Measurements from ENCODE around the gene WDR90. TPM values are rescaled to one million over a fixed set of nuclear protein-coding genes. Genes with fewer than 3 reads are reported as not detected.

The WDR90 gene
- total and polyA plus RNA-seq, 2 of the 13 experiments (the other 11 are each of a cell fraction or from before 2014, with no cell fraction given), result 14.9 to 28.9 TPM

DNA sequence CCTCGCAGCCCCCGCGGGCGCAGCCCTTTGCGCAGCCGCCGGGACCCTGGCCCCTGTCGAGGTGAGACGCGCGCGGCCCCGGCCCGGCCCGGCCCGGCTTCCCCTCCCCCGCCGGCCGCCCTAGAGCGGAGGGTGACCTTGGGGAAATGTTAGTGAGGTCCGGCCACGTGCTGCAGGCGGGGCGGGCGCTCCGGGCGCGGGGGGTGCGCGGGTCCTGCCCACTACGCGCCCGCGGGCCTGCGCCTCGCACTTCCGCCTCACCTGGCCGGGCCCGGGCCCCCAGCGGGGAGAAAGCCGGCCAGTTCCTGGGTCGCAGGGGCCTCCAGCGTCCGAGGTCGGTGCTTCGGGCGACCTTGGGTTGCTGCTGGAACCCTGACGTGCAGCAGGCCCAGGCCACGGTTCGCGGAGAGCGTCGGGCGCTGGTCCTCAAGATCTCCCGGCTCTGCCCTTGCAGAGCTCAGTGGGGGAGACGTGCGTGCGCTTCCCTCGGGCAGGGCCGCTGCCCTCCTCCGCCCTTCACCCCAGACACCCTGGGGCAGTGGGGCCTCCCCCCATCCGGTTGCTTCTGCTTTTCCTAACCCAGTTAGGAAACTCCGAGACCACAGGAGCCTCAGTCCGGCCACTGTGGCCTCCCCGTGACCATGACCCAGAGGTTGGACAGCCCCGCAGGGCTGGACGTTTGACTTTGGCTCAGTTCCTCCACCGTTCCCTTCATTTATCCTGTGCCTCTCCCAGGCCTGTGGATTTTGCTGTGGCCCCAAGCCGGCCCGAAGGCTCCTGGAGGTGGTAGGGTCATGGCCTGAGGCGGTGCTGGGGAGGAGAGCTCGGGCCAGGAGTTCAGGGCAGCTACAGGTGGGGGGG, 6.7 kb upstream of the WDR90 start (continued):
- TF ChIP-seq, protein P1, sequence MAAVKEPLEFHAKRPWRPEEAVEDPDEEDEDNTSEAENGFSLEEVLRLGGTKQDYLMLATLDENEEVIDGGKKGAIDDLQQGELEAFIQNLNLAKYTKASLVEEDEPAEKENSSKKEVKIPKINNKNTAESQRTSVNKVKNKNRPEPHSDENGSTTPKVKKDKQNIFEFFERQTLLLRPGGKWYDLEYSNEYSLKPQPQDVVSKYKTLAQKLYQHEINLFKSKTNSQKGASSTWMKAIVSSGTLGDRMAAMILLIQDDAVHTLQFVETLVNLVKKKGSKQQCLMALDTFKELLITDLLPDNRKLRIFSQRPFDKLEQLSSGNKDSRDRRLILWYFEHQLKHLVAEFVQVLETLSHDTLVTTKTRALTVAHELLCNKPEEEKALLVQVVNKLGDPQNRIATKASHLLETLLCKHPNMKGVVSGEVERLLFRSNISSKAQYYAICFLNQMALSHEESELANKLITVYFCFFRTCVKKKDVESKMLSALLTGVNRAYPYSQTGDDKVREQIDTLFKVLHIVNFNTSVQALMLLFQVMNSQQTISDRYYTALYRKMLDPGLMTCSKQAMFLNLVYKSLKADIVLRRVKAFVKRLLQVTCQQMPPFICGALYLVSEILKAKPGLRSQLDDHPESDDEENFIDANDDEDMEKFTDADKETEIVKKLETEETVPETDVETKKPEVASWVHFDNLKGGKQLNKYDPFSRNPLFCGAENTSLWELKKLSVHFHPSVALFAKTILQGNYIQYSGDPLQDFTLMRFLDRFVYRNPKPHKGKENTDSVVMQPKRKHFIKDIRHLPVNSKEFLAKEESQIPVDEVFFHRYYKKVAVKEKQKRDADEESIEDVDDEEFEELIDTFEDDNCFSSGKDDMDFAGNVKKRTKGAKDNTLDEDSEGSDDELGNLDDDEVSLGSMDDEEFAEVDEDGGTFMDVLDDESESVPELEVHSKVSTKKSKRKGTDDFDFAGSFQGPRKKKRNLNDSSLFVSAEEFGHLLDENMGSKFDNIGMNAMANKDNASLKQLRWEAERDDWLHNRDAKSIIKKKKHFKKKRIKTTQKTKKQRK (IDR thresholded peaks at IDR 0.05; ENCODE audit: low read length), result no peak
- TF ChIP-seq, protein P2, sequence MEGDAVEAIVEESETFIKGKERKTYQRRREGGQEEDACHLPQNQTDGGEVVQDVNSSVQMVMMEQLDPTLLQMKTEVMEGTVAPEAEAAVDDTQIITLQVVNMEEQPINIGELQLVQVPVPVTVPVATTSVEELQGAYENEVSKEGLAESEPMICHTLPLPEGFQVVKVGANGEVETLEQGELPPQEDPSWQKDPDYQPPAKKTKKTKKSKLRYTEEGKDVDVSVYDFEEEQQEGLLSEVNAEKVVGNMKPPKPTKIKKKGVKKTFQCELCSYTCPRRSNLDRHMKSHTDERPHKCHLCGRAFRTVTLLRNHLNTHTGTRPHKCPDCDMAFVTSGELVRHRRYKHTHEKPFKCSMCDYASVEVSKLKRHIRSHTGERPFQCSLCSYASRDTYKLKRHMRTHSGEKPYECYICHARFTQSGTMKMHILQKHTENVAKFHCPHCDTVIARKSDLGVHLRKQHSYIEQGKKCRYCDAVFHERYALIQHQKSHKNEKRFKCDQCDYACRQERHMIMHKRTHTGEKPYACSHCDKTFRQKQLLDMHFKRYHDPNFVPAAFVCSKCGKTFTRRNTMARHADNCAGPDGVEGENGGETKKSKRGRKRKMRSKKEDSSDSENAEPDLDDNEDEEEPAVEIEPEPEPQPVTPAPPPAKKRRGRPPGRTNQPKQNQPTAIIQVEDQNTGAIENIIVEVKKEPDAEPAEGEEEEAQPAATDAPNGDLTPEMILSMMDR (CRISPR knock-in tag; IDR thresholded peaks at IDR 0.05), result 0 out of 2 replicates have a peak, but pooled peaks have one; percentile 8
- TF ChIP-seq ARNT (IDR thresholded peaks at IDR 0.05), result no peak
- TF ChIP-seq ZNF556 (CRISPR knock-in tag; IDR thresholded peaks at IDR 0.05; ENCODE audit: borderline replicate concordance), result no peak
- TF ChIP-seq DNMT3B (CRISPR knock-in tag; conservative IDR thresholded peaks at IDR 0.05), result no peak
- 0 out of 2 replicates have a peak, but pooled peaks have one; percentile 44 for TF ChIP-seq ETV6 (CRISPR knock-in tag; conservative IDR thresholded peaks at IDR 0.05)
- peak; percentile 82 for TF ChIP-seq YEATS4 (CRISPR knock-in tag; IDR thresholded peaks at IDR 0.05; ENCODE audit: borderline replicate concordance)
- TF ChIP-seq, protein P3, sequence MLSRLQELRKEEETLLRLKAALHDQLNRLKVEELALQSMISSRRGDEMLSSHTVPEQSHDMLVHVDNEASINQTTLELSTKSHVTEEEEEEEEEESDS (CRISPR knock-in tag; IDR thresholded peaks at IDR 0.05; ENCODE audit: borderline replicate concordance), result no peak
- TF ChIP-seq, protein P4, sequence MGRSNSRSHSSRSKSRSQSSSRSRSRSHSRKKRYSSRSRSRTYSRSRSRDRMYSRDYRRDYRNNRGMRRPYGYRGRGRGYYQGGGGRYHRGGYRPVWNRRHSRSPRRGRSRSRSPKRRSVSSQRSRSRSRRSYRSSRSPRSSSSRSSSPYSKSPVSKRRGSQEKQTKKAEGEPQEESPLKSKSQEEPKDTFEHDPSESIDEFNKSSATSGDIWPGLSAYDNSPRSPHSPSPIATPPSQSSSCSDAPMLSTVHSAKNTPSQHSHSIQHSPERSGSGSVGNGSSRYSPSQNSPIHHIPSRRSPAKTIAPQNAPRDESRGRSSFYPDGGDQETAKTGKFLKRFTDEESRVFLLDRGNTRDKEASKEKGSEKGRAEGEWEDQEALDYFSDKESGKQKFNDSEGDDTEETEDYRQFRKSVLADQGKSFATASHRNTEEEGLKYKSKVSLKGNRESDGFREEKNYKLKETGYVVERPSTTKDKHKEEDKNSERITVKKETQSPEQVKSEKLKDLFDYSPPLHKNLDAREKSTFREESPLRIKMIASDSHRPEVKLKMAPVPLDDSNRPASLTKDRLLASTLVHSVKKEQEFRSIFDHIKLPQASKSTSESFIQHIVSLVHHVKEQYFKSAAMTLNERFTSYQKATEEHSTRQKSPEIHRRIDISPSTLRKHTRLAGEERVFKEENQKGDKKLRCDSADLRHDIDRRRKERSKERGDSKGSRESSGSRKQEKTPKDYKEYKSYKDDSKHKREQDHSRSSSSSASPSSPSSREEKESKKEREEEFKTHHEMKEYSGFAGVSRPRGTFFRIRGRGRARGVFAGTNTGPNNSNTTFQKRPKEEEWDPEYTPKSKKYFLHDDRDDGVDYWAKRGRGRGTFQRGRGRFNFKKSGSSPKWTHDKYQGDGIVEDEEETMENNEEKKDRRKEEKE (IDR thresholded peaks at IDR 0.05), result no peak
- 0 out of 2 replicates have a peak, but pooled peaks have one; percentile 41 for TF ChIP-seq ZNF124 (CRISPR knock-in tag; IDR thresholded peaks at IDR 0.05)
- TF ChIP-seq, protein P5, sequence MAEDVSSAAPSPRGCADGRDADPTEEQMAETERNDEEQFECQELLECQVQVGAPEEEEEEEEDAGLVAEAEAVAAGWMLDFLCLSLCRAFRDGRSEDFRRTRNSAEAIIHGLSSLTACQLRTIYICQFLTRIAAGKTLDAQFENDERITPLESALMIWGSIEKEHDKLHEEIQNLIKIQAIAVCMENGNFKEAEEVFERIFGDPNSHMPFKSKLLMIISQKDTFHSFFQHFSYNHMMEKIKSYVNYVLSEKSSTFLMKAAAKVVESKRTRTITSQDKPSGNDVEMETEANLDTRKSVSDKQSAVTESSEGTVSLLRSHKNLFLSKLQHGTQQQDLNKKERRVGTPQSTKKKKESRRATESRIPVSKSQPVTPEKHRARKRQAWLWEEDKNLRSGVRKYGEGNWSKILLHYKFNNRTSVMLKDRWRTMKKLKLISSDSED (CRISPR knock-in tag; IDR thresholded peaks at IDR 0.05), result no peak
- TF ChIP-seq ZNF724P (CRISPR knock-in tag; IDR thresholded peaks at IDR 0.05; ENCODE audit: borderline replicate concordance), result peak; percentile 95
- TF ChIP-seq, protein P6, sequence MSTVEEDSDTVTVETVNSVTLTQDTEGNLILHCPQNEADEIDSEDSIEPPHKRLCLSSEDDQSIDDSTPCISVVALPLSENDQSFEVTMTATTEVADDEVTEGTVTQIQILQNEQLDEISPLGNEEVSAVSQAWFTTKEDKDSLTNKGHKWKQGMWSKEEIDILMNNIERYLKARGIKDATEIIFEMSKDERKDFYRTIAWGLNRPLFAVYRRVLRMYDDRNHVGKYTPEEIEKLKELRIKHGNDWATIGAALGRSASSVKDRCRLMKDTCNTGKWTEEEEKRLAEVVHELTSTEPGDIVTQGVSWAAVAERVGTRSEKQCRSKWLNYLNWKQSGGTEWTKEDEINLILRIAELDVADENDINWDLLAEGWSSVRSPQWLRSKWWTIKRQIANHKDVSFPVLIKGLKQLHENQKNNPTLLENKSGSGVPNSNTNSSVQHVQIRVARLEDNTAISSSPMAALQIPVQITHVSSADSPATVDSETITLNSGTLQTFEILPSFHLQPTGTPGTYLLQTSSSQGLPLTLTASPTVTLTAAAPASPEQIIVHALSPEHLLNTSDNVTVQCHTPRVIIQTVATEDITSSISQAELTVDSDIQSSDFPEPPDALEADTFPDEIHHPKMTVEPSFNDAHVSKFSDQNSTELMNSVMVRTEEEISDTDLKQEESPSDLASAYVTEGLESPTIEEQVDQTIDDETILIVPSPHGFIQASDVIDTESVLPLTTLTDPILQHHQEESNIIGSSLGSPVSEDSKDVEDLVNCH (CRISPR knock-in tag; IDR thresholded peaks at IDR 0.05), result no peak
- TF ChIP-seq, protein P7, sequence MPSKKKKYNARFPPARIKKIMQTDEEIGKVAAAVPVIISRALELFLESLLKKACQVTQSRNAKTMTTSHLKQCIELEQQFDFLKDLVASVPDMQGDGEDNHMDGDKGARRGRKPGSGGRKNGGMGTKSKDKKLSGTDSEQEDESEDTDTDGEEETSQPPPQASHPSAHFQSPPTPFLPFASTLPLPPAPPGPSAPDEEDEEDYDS (CRISPR knock-in tag; IDR thresholded peaks at IDR 0.05), result no peak
